GM23248 (cell line): ENCODE results near the gene RIBC2. TPM values are rescaled to one million over a fixed set of nuclear protein-coding genes. Genes with fewer than 3 reads are reported as not detected.

ENCODE experiments used
- DNase-seq: peaks from one replicate; pipeline ENCODE4 v3.0.0-alpha.2; 2015
- H2AFZ ChIP-seq: fragments of 200-600 bp; sonication (generic); 2 replicates; pipeline ENCODE4 v1.6.1; 2016; ENCODE audit warnings: antibody characterized with exemption
- H3F3A ChIP-seq: fragments of 200-600 bp; sonication (generic); 2 replicates; pipeline ENCODE4 v1.6.1; 2016; ENCODE audit warnings: mild to moderate bottlenecking, antibody characterized with exemption, mixed run types; ENCODE audit not compliant: insufficient read depth
- H3K27ac ChIP-seq: fragments of 200-600 bp; sonication (generic); 2 replicates; pipeline ENCODE4 v1.5.1; 2016; ENCODE audit warnings: mild to moderate bottlenecking
- H3K27me3 ChIP-seq: fragments of 200-600 bp; sonication (generic); replicated peaks from 2 replicates; pipeline ENCODE4 v1.6.1; 2016; ENCODE audit warnings: mild to moderate bottlenecking; ENCODE audit not compliant: insufficient read depth
- H3K36me3 ChIP-seq: fragments of 200-600 bp; sonication (generic); 2 replicates; pipeline ENCODE4 v1.6.1; 2016; ENCODE audit warnings: low read depth, mild to moderate bottlenecking
- H3K4me1 ChIP-seq: fragments of 200-600 bp; sonication (generic); 2 replicates; pipeline ENCODE4 v1.6.1; 2016; ENCODE audit warnings: mild to moderate bottlenecking; ENCODE audit not compliant: insufficient read depth
- H3K4me2 ChIP-seq: fragments of 200-600 bp; sonication (generic); one replicate; pipeline ENCODE4 v1.6.1; 2016; ENCODE audit warnings: mild to moderate bottlenecking; ENCODE audit not compliant: unreplicated experiment
- H3K4me3 ChIP-seq: fragments of 200-600 bp; sonication (generic); 2 replicates; pipeline ENCODE4 v1.5.1; 2016; ENCODE audit warnings: mild to moderate bottlenecking
- H3K79me2 ChIP-seq: fragments of 200-600 bp; sonication (generic); 2 replicates; pipeline ENCODE4 v1.6.1; 2016; ENCODE audit warnings: mild to moderate bottlenecking; ENCODE audit not compliant: insufficient read depth
- H3K9ac ChIP-seq: fragments of 200-600 bp; sonication (generic); 2 replicates; pipeline ENCODE4 v1.6.1; 2016; ENCODE audit warnings: mild to moderate bottlenecking
- H3K9me2 ChIP-seq: fragments of 200-600 bp; sonication (generic); 2 replicates; pipeline ENCODE4 v1.6.1; 2016; ENCODE audit warnings: mixed run types, mild to moderate bottlenecking, moderate library complexity; ENCODE audit not compliant: insufficient read depth
- H3K9me3 ChIP-seq: fragments of 200-600 bp; sonication (generic); one replicate; pipeline ENCODE4 v1.6.1; 2017; ENCODE audit warnings: low read depth
- H4K20me1 ChIP-seq: fragments of 200-600 bp; sonication (generic); 2 replicates; pipeline ENCODE4 v1.6.0; 2016; ENCODE audit not compliant: insufficient read depth
- EZH2 ChIP-seq: fragments of 200-600 bp; sonication (generic); IDR thresholded peaks from 2 replicates; pipeline ENCODE4 v1.6.1; 2018; ENCODE audit warnings: antibody characterized with exemption, mild to moderate bottlenecking; ENCODE audit not compliant: insufficient read depth, poor library complexity, severe bottlenecking
- EZH2phosphoT487 ChIP-seq: fragments of 200-600 bp; sonication (generic); IDR thresholded peaks from 2 replicates; pipeline ENCODE4 v1.6.1; 2018; ENCODE audit warnings: antibody characterized with exemption, moderate library complexity, mild to moderate bottlenecking, low read depth; ENCODE audit not compliant: insufficient read depth
- WGBS, 2 experiments: methylation state at CpG; one replicate each; pipeline ENCODE4 v1.1.6; 2015 to 2017; ENCODE audit warnings: low lambda C conversion rate in 2 of 2, low coverage in 1 of 2; ENCODE audit errors: missing lambda C conversion rate in 2 of 2; 5-methylcytosine and 5-hydroxymethylcytosine counted together
- in situ Hi-C: fragments of 300-500 bp; cut with MboI; formaldehyde crosslinking; loops from 2 replicates; pipeline ENCODE4 v1.15.0; 2020
- polyA plus RNA-seq: library from polyadenylated mRNA; unstranded; fragments of >200 nt; fragmentation: Nextera tagmentation; extraction: Ambion mirVana; gene quantifications from 2 replicates; pipeline ENCODE4 v1.2.1, GENCODE V29; 2016
- total RNA-seq: library from RNA; depleted of rRNA; stranded (reverse); fragments of >200 nt; shearing (Covaris generic); gene quantifications from 2 replicates; pipeline ENCODE4 v1.2.3, GENCODE V29; 2014

Gene RIBC2
- total and polyA plus RNA-seq, 2 experiments from 2014 or later = 0.32 to 1.3 TPM

- Histone ChIP-seq H3K9me2 (no peaks in the 10 kb centered on the region), H3K36me3 (no peaks in the 10 kb centered on the region), H3K4me1 (peaks cover 73% of the 10 kb centered on the region), H4K20me1 (no peaks in the 10 kb centered on the region), H3K9me3 (no peaks in the 10 kb centered on the region), H3K27ac (peak overlapping the region; percentile 83), H3K79me2 (no peaks in the 10 kb centered on the region), H3K4me2 (peak overlapping the region; percentile 34), H2AFZ (peak overlapping the region; percentile 1; the same call in 1 of the 2 replicates), H3F3A (peaks cover 58% of the 10 kb centered on the region), H3K9ac (peak overlapping the region; percentile 34), H3K27me3 (no peaks in the 10 kb centered on the region), H3K4me3 (peak overlapping the region; percentile 36)
- TF ChIP-seq EZH2phosphoT487 = peak; percentile 92
- TF ChIP-seq EZH2 = no peak
- in situ Hi-C loops = no loop called here
- WGBS, 2 experiments = 8 to 9% methylated on average over 12 of the region's 12 CpGs
- DNase-seq = peak; percentile 91
Observed at GRCh38 chr22:45450921-45451651, 37.6 kb downstream of the RIBC2 start.

GRCh38 chr22:45451972-45452371 lies 38.5 kb downstream of the RIBC2 start:
- 41 to 46% methylated on average over 6 of the region's 6 CpGs for WGBS, 2 experiments
- Histone ChIP-seq H3K9me2 (no peaks in the 10 kb centered on the region), H3K4me2 (peak overlapping the region; percentile 31), H3K27ac (peak overlapping the region; percentile 62; the same call in 1 of the 2 replicates), H3K4me1 (peaks cover 67% of the 10 kb centered on the region), H3K27me3 (no peaks in the 10 kb centered on the region), H2AFZ (no peak overlapping the region), H3K36me3 (no peaks in the 10 kb centered on the region), H3K9me3 (no peaks in the 10 kb centered on the region), H3K9ac (no peak overlapping the region), H4K20me1 (no peaks in the 10 kb centered on the region), H3F3A (peaks cover 52% of the 10 kb centered on the region), H3K4me3 (no peak overlapping the region), H3K79me2 (no peaks in the 10 kb centered on the region)
- no peak for DNase-seq
- TF ChIP-seq EZH2phosphoT487 (no peak), EZH2 (no peak)
- in situ Hi-C loops = no loop called here

DNA sequence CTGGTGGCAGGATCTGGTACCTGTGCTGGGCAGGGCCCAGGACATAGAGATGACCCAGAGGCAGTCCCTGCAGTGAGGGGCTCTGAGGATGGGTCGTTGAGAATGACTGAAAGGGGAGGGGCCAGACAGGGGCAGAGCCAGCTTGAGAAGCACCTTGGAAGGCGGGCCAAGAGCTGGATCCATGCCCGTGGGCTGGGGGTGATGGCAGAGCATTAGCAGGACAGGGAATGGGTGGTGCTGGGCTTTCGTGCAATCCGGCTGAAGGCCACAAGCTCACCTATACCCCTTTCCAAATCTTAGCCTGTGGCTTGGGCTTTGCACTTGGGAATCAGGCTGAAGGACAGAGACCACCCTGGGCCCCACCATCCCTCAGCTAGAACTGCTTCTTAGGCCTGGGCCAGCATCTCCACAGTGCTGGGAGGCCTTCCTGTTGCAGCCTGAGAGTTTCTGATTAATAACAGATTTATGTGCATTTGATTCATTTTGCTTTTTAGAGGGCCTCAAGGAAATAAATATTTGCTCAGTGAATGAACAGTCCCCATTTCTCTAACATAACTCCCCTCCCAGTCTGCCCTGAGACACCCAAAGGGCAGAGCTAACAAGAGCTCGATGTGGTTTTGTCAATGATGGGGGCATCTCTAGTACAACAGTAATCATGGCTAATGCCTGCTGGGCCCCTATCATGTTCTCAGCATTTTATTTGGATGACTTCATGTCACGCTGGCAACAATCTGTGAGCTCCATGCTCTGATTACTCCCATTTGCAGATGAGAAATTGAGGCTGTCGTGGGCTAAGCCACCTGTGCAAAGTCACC lies 39.3 kb downstream of the RIBC2 start:
- 6 to 10% methylated on average over 8 of the region's 8 CpGs for WGBS, 2 experiments
- peaks cover 52% of the 10 kb centered on the region for H3F3A ChIP-seq
- H3K4me2 ChIP-seq = peak overlapping the region; percentile 31
- in situ Hi-C loops = no loop called here
- no peaks in the 10 kb centered on the region for H3K27me3 ChIP-seq
- H3K36me3 ChIP-seq = no peaks in the 10 kb centered on the region
- H3K9me3 ChIP-seq = no peaks in the 10 kb centered on the region
- DNase-seq = peak; percentile 86
- TF ChIP-seq EZH2phosphoT487 (no peak), EZH2 (no peak)
- no peak overlapping the region for H3K4me3 ChIP-seq
- H3K9me2 ChIP-seq = no peaks in the 10 kb centered on the region
- H2AFZ ChIP-seq = no peak overlapping the region
- peak overlapping the region; percentile 62 for H3K27ac ChIP-seq
- no peaks in the 10 kb centered on the region for H3K79me2 ChIP-seq
- no peak overlapping the region for H3K9ac ChIP-seq
- H4K20me1 ChIP-seq = no peaks in the 10 kb centered on the region
- peaks cover 67% of the 10 kb centered on the region for H3K4me1 ChIP-seq

DNA sequence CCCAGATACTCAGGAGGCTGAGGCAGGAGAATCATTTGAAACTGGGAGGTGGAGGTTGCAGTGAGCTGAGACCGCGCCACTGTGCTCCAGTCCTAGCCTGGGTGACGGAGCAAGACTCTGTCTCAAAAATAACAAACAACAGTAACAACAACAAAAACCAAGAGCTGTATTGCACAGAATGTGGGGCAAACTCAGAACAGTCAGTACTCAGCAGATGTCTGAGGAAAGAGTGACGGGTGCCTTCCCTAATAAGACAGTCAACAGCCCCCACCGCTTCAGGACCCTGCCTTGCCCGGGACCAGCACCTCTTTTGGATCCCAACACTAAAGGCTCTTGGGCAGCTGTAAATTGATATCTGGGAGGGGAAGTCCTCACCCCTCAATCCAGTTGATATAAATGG lies 40.3 kb downstream of the RIBC2 start:
- Histone ChIP-seq H3K4me2 (peak overlapping the region; percentile 31), H3K27ac (peak overlapping the region; percentile 62), H2AFZ (no peak overlapping the region), H3K4me1 (peaks cover 61% of the 10 kb centered on the region), H3K9ac (peak overlapping the region; percentile 33; the same call in 1 of the 2 replicates), H3K27me3 (no peaks in the 10 kb centered on the region), H3K9me2 (no peaks in the 10 kb centered on the region), H3K9me3 (no peaks in the 10 kb centered on the region), H3K36me3 (no peaks in the 10 kb centered on the region), H3K79me2 (no peaks in the 10 kb centered on the region), H3K4me3 (no peak overlapping the region), H3F3A (peaks cover 52% of the 10 kb centered on the region), H4K20me1 (no peaks in the 10 kb centered on the region)
- WGBS, 2 experiments = 25% methylated on average over 6 of the region's 6 CpGs
- no peak for TF ChIP-seq EZH2phosphoT487
- no peak for TF ChIP-seq EZH2
- peak; percentile 55 for DNase-seq
- in situ Hi-C loops = no loop called here
